PFSK-1 (cell line): ENCODE data around the gene PTGES3.
A peak's percentile ranks its signal among the peaks of the same experiment; 100 is the strongest.

Experiments used
- FOXP2 ChIP-seq: optimal IDR thresholded peaks from 2 replicates; pipeline ENCODE3; 2011; ENCODE audit warnings: borderline replicate concordance, control low read depth, inconsistent platforms; ENCODE audit not compliant: insufficient read depth; ENCODE audit errors: extremely low read length, extremely low read depth
- POLR2AphosphoS5 ChIP-seq: IDR thresholded peaks from 2 replicates; pipeline ENCODE4 v1.6.1; 2012; ENCODE audit warnings: low read depth, mild to moderate bottlenecking, control low read depth, low read length, moderate library complexity
- REST ChIP-seq, 2 experiments: IDR thresholded peaks; 2 replicates each; pipeline versions ENCODE4 v1.6.1 to v1.8.0; 2011 to 2012; ENCODE audit warnings: low read depth in 2 of 2, low read length in 2 of 2, control low read depth in 1 of 2, inconsistent platforms in 1 of 2, mild to moderate bottlenecking in 1 of 2, moderate library complexity in 1 of 2; ENCODE audit not compliant: insufficient read depth in 1 of 2
- SIN3A ChIP-seq: IDR thresholded peaks from 2 replicates; pipeline ENCODE4 v1.6.1; 2012; ENCODE audit warnings: mild to moderate bottlenecking, low read length, moderate library complexity, borderline replicate concordance; ENCODE audit not compliant: insufficient read depth
- TAF1 ChIP-seq: IDR thresholded peaks from 2 replicates; pipeline ENCODE4 v1.6.1; 2012; ENCODE audit warnings: low read length, control low read depth, borderline replicate concordance; ENCODE audit not compliant: insufficient read depth

Gene PTGES3

DNA sequence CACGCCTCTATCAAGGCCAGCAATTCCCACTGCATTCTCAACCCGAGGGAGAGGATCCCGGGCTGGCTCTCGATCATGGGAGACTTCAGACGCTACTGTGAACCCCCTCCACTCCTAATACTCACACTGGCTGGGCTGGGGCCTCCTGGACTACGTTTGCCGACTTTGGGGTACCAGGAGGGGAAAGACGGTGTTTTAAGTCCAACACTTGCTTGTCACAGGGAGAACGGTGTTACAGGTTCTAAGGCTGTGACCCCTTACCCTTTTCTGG, 36.6 kb upstream of the PTGES3 start:
- TF ChIP-seq SIN3A (no peak), TAF1 (no peak), REST (IDR thresholded peaks at IDR 0.05; ENCODE audit: insufficient read depth in 1 of 2, low read depth in 2 of 2, low read length in 2 of 2) (no peak)

GRCh38 chr12:56723889-56724700, 36.0 kb upstream of the PTGES3 start:
- TF ChIP-seq TAF1 (no peak), POLR2AphosphoS5 (no peak), SIN3A (no peak), REST (IDR thresholded peaks at IDR 0.05; ENCODE audit: insufficient read depth in 1 of 2, low read depth in 2 of 2, low read length in 2 of 2) (no peak), FOXP2 (no peak)

- TF ChIP-seq SIN3A (no peak), POLR2AphosphoS5 (no peak), TAF1 (no peak), FOXP2 (no peak), REST (IDR thresholded peaks at IDR 0.05; ENCODE audit: insufficient read depth in 1 of 2, low read depth in 2 of 2, low read length in 2 of 2) (no peak)
Observed at GRCh38 chr12:56723352-56723751, 35.3 kb upstream of the PTGES3 start.

DNA sequence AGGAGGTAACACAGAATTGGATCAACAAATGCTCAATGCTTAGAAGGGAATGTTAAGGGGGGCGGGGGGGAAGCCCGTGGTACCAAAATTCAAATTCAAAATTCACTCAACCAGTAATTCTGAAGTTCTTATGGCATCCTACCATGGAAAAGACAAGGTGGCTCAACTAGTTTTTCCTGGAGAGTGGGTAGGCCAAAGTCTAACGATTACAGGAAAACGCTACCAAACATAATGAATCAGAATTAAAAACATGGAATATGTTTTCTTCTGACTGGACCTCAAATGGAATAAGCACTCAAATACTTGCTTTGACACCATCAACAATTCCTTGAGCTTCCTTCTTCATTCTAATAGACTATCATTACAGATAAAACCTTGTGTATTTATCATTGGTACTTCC, 34.7 kb upstream of the PTGES3 start:
- TF ChIP-seq SIN3A = no peak
- no peak for TF ChIP-seq REST (IDR thresholded peaks at IDR 0.05; ENCODE audit: insufficient read depth in 1 of 2, low read depth in 2 of 2, low read length in 2 of 2)
- TF ChIP-seq FOXP2 = no peak
- TF ChIP-seq POLR2AphosphoS5 = no peak; the same call in 1 of the 2 replicates
- no peak for TF ChIP-seq TAF1

DNA sequence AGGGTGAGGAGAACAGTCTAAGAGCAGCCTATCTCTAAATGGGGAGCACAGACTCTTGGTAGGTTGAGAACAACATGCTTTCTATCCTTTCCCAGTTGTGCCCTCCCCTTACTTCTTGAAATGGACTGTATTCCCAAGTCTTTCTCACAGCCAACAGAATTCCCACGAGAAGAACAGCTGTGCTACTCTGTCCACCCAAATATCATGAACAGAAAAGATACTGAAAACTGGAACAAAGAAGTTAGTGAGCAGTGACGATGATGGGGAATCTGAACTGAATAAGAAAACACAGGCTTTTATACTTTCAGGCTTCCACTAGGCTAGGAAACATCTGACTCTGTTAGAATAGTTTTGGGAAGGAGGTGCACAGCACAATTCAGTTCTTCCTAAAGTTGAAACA, 33.6 kb upstream of the PTGES3 start:
- TF ChIP-seq FOXP2 = no peak
- TF ChIP-seq SIN3A = no peak
- no peak for TF ChIP-seq REST (IDR thresholded peaks at IDR 0.05; ENCODE audit: insufficient read depth in 1 of 2, low read depth in 2 of 2, low read length in 2 of 2)
- TF ChIP-seq TAF1 = no peak
- peak; percentile 52; the same call in 1 of the 2 replicates for TF ChIP-seq POLR2AphosphoS5
